Colonic mucosa (tissue), 4 donors: ENCODE data around the gene AP1G2. TPM values are rescaled to one million over a fixed set of nuclear protein-coding genes. Genes with fewer than 3 reads are reported as not detected.

Experiments used
- DNase-seq: peaks from one replicate; pipeline ENCODE4 v3.0.0-alpha.2; 2020
- H3K27ac ChIP-seq: fragments of 200-600 bp; one replicate; pipeline ENCODE4 v1.8.0; 2021
- H3K27me3 ChIP-seq: fragments of 200-600 bp; one replicate; pipeline ENCODE4 v1.8.0; 2021
- H3K36me3 ChIP-seq: fragments of 200-600 bp; one replicate; pipeline ENCODE4 v1.8.0; 2021
- H3K4me1 ChIP-seq: fragments of 200-600 bp; one replicate; pipeline ENCODE4 v1.8.0; 2021; ENCODE audit warnings: mild to moderate bottlenecking
- H3K4me3 ChIP-seq: fragments of 200-600 bp; one replicate; pipeline ENCODE4 v1.8.0; 2021
- H3K9ac ChIP-seq, 2 donors: one replicate each; pipeline ENCODE4 v1.7.0; 2013; ENCODE audit warnings: control low read depth in 2 of 2, low read depth in 2 of 2, low read length in 2 of 2
- H3K9me3 ChIP-seq: fragments of 200-600 bp; one replicate; pipeline ENCODE4 v1.8.0; 2021
- CTCF ChIP-seq: fragments of 200-600 bp; IDR thresholded peaks from one replicate; pipeline ENCODE4 v1.8.0; 2022; ENCODE audit warnings: antibody characterized with exemption, mild to moderate bottlenecking
- intact Hi-C: fragments of 100-400 bp; cut with DNase I; formaldehyde crosslinking; loops from one replicate; pipeline ENCODE4 v1.14.1; 2022
- total RNA-seq, 2 donors: library from RNA; stranded (reverse); fragmentation: NEBNext Ultra II Directional in 1 of 2; extraction: Animal tissue kit (Norgen Biotek cat#: 25700) in 1 of 2; gene quantifications; one replicate each; pipeline ENCODE4 v1.2.1, GENCODE V29; 2021
- donor health status: healthy.
- donor health status: DM: no; HTN: no; CAD: no.
- donor health status: DM: no; HTN: no; CAD: no.

Gene AP1G2
- total RNA-seq, 2 donors from 2014 or later, result 154 to 214 TPM

GRCh38 chr14:23566778-23567185, 809 bp downstream of the AP1G2 start:
- DNase-seq, result no peak
- H3K27me3 ChIP-seq, result no peaks in the 10 kb centered on the region
- TF ChIP-seq CTCF, result no peak
- H3K9ac ChIP-seq, result peak overlapping the region; percentile 75 to 82
- H3K36me3 ChIP-seq, result no peaks in the 10 kb centered on the region
- intact Hi-C loops, result no loop called here
- H3K9me3 ChIP-seq, result no peaks in the 10 kb centered on the region
- H3K27ac ChIP-seq, result peak overlapping the region; percentile 79
- H3K4me3 ChIP-seq, result peak overlapping the region; percentile 77
- no peaks in the 10 kb centered on the region for H3K4me1 ChIP-seq

DNA sequence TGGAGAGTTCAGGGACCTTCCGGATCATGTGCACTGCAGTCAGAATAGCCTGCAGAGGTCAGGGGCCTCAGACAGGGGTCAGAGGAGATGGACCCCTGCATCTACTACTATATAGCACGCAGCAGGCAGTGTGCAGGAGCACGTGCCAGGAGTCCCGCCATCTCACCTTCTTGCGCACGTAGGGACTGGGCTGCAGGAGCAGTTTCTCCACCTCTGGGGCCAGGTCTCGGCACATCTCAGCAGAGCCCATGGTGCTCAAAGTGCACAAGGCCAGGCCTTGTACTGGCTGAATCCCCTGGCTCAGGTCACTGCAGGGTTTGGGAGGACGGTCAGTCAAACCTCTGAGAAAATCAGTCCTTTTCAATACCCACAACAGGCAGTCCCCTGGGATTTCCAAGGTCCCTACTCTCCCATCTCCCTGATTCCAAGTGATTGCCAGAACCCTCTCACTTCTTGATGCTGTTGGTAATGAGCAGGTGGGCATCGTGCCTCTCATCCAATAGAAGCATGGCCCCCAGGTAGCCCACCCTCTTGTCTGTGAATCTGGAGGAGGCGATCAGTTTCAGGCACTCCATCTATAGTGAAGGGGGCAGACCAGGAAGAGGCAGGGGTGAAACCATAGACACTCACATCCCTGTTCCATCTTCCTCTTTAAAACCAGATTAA, 1.3 kb downstream of the AP1G2 start:
- TF ChIP-seq CTCF, result no peak
- DNase-seq, result no peak
- no peaks in the 10 kb centered on the region for H3K9me3 ChIP-seq
- no peak overlapping the region for H3K4me3 ChIP-seq
- no peaks in the 10 kb centered on the region for H3K4me1 ChIP-seq
- H3K9ac ChIP-seq, result peak overlapping the region in 1 of 2 donors; percentile 82
- intact Hi-C loops, result no loop called here
- peak overlapping the region; percentile 79 for H3K27ac ChIP-seq
- H3K27me3 ChIP-seq, result no peaks in the 10 kb centered on the region
- no peaks in the 10 kb centered on the region for H3K36me3 ChIP-seq

DNA sequence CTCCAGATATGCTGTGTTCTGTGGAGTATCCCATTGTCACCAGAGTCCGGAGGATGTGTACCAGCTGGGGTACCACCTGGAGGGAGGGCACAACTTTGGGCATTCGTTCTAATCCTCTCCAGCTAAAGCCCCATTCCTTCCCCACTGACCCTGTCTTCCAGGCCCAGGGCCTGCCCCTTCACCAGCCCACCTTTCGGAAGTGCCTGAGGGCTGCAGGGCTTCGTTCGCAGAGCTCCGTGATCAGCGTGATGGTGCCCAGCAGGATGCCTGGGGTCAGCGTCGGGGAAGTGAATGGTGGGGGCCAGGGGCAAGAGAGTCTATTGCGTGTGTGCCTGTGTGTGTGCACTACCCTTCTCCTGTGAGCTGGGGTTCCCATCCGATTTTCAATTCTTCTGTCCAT, 2.0 kb downstream of the AP1G2 start:
- no peak for TF ChIP-seq CTCF
- H3K27me3 ChIP-seq, result no peaks in the 10 kb centered on the region
- peak overlapping the region in 1 of 2 donors; percentile 5 for H3K9ac ChIP-seq
- no peak for DNase-seq
- no peak overlapping the region for H3K4me3 ChIP-seq
- H3K4me1 ChIP-seq, result no peaks in the 10 kb centered on the region
- intact Hi-C loops, result no loop called here
- H3K36me3 ChIP-seq, result no peaks in the 10 kb centered on the region
- H3K27ac ChIP-seq, result no peak overlapping the region
- H3K9me3 ChIP-seq, result no peaks in the 10 kb centered on the region

DNA sequence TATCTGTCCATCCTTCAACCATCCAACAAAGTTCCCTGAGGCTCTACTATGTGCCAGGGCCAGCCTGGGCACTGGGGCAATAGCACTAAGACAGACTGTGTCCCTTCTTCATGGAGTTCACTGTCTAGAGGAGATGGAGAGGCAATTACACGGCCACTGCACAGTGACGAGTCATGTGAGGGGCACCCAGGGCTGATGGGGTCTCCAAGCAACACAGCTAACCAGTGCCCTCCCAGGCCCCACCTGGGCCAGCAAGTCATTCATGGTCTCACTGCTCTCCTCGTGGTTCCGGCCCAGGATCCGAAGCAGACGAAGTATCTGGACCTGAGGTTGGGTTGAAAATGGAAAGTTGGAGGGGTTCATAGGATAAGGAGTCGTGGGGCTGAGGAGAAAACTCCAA, 2.7 kb downstream of the AP1G2 start:
- Histone ChIP-seq H3K4me1 (no peaks in the 10 kb centered on the region), H3K27me3 (no peaks in the 10 kb centered on the region), H3K9me3 (no peaks in the 10 kb centered on the region), H3K9ac (no peak overlapping the region), H3K27ac (no peak overlapping the region), H3K36me3 (no peaks in the 10 kb centered on the region), H3K4me3 (no peak overlapping the region)
- intact Hi-C loops, result no loop called here
- no peak for DNase-seq
- no peak for TF ChIP-seq CTCF

DNA sequence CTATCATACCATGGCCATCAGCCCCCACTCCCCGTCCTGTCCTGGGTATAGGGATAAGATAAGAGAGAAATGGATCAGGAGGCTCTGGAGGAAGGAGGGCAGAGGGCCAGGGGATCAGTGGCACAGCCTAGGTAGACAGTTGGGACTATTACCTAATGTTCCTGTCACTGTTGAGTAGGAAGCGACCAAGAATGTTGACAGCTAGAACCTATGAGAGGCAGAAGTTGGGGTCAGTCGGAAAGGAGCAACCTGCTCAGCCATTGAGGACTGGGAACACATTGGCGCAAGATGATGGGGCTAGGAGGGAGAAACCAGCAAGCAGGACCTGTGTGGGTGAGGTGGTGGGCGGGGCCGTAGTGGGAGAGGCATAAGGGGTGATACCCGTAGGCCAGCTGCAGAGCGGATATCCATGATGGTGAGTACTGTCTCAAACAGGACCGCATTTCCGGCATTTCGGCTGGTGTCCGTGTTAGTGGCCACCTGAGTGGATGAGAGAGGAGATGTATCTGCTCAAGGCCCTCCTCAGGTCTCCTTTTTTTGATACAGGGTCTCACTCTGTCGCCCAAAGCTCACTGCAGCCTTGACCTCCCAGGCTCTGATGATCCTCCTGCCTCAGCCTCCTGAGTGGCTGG, 3.3 kb downstream of the AP1G2 start:
- no peaks in the 10 kb centered on the region for H3K4me1 ChIP-seq
- H3K9ac ChIP-seq, result no peak overlapping the region
- no peaks in the 10 kb centered on the region for H3K36me3 ChIP-seq
- H3K27ac ChIP-seq, result no peak overlapping the region
- intact Hi-C loops, result no loop called here
- no peak for TF ChIP-seq CTCF
- H3K27me3 ChIP-seq, result no peaks in the 10 kb centered on the region
- no peaks in the 10 kb centered on the region for H3K9me3 ChIP-seq
- peak; percentile 21 for DNase-seq
- no peak overlapping the region for H3K4me3 ChIP-seq
